ENCODE results near the gene NPC1L1. TPM values are rescaled to one million over a fixed set of nuclear protein-coding genes. Genes with fewer than 3 reads are reported as not detected.

Gene NPC1L1
- total and polyA plus RNA-seq, 2 of the 13 experiments (the other 11 are each of a cell fraction or from before 2014, with no cell fraction given): 4.8 to 14.5 TPM

GRCh38 chr7:44541028-44541869, at the start of gene NPC1L1 (continued):
- TF ChIP-seq ZBTB34 (CRISPR knock-in tag; IDR thresholded peaks at IDR 0.05) (no peak), ZNF503 (CRISPR knock-in tag; IDR thresholded peaks at IDR 0.05) (no peak), MAFG (CRISPR knock-in tag; IDR thresholded peaks at IDR 0.05) (no peak), PCBP1 (IDR thresholded peaks at IDR 0.05; ENCODE audit: borderline replicate concordance, low read depth, low read length) (no peak), GABPB1 (CRISPR knock-in tag; IDR thresholded peaks at IDR 0.05) (peak; percentile 69), HNF1B (CRISPR knock-in tag; IDR thresholded peaks at IDR 0.05) (peak; percentile 98), CCAR2 (optimal IDR thresholded peaks at IDR 0.05; ENCODE audit: low read depth, low read length) (no peak), ZNF562 (CRISPR knock-in tag; IDR thresholded peaks at IDR 0.05; ENCODE audit: borderline replicate concordance) (no peak), CENPT (CRISPR knock-in tag; IDR thresholded peaks at IDR 0.05; ENCODE audit: low read depth) (no peak), PHF5A (CRISPR knock-in tag; IDR thresholded peaks at IDR 0.05; ENCODE audit: low read depth, unreplicated experiment) (peak; percentile 71), KAT8 (CRISPR knock-in tag; IDR thresholded peaks at IDR 0.05) (peak; percentile 80), GTF2F1 (IDR thresholded peaks at IDR 0.05; ENCODE audit: low read length) (no peak), GLMP (CRISPR knock-in tag; IDR thresholded peaks at IDR 0.05; ENCODE audit: borderline replicate concordance) (no peak), ZNF792 (CRISPR knock-in tag; IDR thresholded peaks at IDR 0.05) (peak; percentile 86), HOXD1 (CRISPR knock-in tag; IDR thresholded peaks at IDR 0.05) (peak; percentile 83; the same call in 1 of the 2 replicates), SMC3 (IDR thresholded peaks at IDR 0.05; ENCODE audit: low read length) (no peak), ZBTB2 (CRISPR knock-in tag; IDR thresholded peaks at IDR 0.05; ENCODE audit: low read depth) (no peak), RNF219 (CRISPR knock-in tag; IDR thresholded peaks at IDR 0.05) (no peak), ZFP36L2 (CRISPR knock-in tag; IDR thresholded peaks at IDR 0.05) (no peak), ZNF788 (CRISPR knock-in tag; IDR thresholded peaks at IDR 0.05; ENCODE audit: borderline replicate concordance) (peak; percentile 89; the same call in 1 of the 2 replicates)

All from HepG2 (cell line).